ENCODE results near the gene AMACR. TPM values are rescaled to one million over a fixed set of nuclear protein-coding genes. Genes with fewer than 3 reads are reported as not detected.
"Not testable (repeated sequence)": the region's sequence is repeated elsewhere in the genome, so short reads cannot be mapped to it uniquely, and the experiment has no call there.

AMACR gene
- total RNA-seq, 1 donor from 2014 or later, result 33.6 TPM

DNA sequence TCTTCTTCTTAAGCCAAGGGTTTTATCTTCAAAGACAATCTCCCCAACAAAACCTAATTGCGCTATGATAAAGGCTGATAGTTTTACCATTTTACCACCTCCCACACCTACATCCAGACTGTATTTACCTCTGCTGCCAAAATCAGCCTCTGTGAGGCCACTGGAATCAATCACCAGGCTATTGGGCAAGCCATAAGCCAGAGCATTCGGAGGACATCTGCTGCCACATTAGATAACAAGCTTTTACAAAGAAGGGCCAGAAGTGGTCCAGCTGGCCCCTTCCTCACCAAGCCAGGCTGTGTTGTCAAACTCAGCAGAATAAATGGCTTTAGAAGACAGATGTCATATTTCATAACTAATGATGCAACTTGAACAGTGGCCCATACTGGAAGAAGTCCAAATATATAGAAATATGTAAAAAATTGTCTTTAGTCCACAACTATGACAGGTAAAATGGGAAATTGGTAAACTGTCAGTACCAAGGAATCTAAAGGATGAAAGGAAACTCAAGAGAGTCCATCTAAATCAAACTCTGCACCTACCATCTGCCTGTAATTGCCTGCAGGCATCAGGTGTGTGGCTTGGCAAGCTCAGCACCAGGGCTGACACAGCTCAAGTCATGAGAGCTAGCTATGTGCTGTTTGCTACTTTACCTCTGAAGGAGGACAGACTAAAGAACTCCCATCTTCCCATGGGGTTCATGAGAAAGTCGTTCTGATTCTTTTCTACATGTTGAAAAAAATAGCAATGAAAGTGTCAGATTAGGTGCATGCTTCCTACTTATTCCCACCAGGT lies 39.4 kb downstream of the AMACR start:
- no peak for DNase-seq (ENCODE audit: low read depth)

DNA sequence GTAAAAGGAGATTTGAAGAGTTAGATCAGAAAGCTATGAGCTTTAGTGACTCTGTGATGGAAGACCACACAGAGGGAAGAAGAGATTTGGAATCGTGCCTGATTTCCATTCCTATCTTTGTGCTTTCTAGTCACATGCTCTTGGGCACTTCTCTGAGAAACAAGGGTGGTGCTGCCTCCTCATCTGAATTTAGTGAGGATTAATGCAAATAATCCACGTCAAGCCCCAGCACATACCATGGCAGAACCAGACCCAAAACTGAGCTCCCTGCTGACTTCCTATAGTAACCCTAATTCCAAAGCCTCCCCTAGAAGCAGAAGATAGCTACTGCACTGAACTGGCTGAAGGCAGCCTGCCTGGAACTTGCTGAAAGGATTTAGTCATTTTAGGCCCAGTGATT lies 41.0 kb downstream of the AMACR start:
- DNase-seq (ENCODE audit: low read depth), result no peak

DNA sequence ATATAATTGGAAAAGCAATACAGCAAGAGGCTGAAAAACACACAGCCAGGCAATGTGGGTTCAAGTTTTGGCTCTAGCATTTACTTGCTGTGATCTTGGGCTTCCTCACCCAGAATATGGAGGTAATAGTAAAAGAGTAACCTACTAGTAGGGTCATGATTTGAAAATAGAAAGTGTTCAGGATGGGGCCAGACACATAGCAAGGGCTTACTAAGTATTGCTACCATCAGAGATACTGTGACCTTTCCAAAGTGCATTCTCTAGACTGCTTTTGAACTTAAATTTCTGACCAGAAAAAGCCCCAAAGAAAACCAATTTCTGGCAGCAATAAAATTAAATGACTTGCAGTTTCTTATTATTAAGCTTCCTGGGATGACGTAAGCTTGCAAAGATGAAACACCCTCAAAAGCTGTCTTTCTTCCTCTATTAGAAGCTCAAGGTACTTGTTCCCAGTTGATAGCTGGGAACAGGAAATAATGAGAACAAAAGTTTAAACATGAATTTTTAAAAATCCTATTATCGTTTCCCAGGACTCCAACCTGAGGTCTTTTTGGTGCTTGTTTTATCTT lies 43.6 kb downstream of the AMACR start:
- no peak for DNase-seq (ENCODE audit: low read depth)

DNA sequence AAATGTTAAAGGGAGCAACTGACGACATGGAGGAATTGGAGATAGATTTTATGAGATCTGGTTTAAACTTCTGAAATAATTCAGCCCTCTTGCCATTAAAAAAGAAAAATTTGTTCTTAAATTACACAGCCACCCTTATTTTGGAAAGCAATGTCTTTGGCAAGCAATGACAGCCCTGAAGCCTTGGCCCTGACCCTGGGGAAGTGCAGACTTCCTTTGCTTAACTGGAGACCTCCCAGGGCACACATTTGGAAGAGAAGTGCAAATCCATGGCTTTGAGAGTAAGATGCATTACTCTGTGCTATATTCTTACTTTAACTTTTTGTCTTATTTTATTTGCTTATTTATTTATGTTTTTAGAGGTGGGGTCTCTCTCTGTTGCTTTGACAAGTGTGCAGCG lies 49.7 kb downstream of the AMACR start:
- no peak for DNase-seq (ENCODE audit: low read depth)

DNA sequence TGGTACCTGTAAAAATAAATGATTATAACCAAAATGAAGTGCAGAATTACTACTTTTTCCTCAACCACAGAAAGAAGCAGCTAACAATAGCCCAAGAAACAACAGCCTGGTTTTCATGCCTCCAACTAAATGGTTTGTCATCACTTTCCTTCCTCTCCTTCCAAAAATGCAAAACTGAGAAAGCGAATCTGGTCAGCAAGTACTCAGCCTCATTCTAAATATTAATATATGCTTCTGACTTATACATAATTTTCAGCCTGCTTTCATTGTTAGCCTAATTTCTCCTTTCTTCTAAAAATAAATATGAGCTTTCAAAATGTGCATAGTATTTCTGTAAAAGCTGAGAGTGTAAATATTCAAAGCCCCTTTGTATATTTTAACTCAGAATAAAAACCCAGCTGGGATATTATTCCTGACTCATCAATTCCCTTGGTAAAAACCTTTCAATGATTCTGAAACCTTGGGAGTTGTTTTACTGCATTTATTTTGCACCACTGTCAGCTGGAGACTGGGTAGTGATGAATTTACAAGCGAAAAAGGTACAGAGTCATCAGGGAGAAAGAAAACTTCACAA lies 50.2 kb downstream of the AMACR start:
- no peak for DNase-seq (ENCODE audit: low read depth)

DNA sequence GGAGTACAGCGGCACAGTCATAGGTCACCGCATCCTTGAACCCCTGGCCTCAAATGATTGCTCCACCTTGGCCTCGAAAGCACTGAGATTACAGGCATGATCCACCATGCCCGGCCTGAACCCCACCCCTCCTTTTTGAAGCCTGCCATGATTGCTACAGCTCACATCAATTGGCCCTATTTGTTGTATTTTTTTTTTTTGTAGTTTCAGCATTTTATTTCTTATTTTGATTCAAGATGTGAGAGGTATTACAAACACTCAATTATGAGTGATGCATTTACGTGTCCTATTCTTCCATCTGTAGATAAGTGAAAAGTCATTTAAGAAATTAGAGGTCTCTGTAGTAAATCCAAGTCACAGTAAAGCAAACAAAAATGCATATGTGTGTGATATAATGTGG lies 55.7 kb downstream of the AMACR start:
- DNase-seq (ENCODE audit: low read depth), result not testable (repeated sequence)

DNA sequence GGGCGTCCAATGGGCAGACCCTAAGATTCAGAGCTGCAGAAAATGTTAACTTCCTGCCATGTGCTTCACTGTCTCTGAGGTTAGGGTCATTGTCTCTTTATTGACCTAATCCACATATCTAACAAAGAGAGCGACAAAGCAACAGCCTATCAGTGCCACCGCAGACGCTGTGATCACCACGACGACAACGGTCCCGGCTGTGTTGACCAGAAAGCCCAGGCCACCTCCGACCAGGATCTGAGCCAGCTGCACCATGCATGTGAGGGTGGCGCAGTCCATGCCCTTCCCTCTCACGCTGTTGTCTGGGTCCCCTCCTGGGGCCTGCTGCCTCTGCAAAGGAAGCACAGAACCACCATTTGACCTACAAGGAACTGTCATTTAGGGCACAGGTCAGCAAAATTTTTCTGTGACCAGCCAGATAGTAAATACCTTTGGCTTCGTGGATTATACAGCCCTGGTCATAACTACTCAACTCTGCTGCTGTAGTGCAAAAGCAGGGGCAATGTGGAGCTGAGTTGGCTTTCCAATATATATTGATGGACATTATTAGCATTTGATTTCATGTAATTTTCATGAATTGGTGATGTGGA lies 63.2 kb downstream of the AMACR start:
- no peak for DNase-seq (ENCODE audit: low read depth)

DNA sequence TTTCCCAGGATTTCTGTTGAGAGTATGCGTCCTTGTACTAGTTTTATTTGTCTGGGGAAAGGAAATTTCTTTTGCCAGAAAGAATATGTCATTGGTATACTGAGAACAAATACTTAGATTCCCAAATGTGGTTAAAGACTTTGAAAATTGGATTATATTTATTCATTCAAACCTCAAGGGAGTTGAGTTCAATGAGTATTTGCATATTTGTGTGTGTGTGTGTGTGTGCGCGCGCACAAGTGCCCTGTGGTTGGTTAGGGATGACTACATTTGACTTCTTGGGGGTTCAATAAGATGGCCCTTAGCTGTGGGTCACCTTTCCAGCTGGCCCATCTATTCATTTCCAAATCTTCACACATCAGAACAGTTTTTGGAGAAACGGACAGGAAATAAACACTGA lies 66.8 kb downstream of the AMACR start:
- no peak for DNase-seq (ENCODE audit: low read depth)

DNA sequence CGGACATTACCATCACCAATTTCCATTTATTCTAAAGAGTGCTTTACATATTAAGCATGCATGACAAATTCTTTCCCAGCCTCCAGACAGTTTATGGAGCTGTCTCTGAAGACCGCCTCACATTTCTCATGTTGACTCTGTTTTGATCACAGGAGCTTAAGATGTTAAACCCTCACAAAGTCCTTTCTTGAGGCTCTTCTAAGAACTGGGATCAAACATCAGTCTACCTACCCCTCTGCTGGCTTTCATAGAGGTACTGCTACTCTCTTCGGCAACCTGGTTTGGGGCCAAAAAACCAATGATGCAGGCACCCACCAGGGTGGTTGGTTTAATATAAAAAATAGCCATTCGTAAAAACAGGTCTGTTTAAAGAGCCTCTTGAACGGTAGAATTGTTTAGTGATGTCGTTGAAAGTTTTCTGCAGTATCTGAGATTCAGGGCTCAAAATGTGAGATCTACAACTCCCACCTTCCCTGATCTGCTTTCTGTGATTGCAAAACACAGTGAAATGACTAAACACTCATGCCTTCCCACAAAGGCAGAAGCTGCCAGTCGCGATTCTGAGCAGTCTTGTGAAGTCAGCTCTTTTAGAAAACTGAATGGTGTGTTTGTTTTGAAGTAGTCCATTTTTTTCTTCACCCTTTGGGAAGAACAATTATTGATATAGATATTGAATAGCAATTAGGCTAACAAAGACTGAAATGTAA lies 68.1 kb downstream of the AMACR start:
- peak; percentile 45 for DNase-seq (ENCODE audit: low read depth)

DNA sequence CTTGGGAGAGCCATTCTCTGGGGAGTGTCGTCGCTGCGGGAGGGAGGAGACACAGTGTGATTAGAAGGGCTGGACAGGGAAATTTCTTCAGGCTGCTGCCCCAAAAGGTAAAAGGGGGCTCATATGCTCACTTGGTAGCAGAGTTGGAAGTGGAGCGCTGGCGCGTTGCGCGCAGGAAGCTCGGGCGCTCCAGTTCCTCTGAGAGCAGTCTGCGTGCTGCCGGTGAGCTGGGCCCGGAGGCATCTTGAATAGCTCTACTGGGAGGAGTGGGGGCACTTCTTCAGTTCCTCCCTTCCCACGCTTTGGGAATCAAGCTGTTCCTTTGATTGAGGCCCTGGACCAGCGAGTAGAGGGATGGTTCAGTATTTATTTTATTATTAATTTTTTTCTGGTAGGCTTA lies 69.0 kb downstream of the AMACR start:
- no peak for DNase-seq (ENCODE audit: low read depth)

DNA sequence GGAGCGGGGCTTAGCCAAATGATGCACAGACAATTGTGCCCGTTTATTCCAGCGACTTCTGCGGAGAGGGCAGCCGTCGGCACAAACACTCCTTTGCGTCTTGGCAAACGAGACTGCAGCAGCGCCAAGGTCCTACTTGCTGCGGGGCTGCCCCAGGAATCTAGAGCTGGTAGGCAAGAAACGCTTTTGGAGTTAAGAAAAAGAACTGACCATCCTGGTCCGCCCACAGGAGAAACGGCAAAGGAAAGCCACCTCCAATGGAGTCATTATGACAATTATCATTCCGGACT lies 69.4 kb downstream of the AMACR start:
- no peak for DNase-seq (ENCODE audit: low read depth)

DNA sequence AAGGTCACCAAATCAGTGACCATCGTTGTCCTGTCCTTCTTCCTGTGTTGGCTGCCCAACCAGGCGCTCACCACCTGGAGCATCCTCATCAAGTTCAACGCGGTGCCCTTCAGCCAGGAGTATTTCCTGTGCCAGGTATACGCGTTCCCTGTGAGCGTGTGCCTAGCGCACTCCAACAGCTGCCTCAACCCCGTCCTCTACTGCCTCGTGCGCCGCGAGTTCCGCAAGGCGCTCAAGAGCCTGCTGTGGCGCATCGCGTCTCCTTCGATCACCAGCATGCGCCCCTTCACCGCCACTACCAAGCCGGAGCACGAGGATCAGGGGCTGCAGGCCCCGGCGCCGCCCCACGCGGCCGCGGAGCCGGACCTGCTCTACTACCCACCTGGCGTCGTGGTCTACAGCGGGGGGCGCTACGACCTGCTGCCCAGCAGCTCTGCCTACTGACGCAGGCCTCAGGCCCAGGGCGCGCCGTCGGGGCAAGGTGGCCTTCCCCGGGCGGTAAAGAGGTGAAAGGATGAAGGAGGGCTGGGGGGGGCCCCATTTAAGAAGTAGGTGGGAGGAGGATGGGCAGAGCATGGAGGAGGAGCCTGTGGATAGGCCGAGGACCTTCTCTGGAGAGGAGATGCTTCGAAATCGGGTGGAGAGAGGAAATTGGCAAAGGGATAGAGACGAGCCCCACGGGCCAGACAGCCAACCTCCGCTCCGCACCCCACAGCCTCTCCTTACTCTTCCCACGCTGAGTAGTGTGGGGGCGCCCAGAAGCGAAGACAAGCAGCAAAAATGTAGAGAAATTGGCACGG lies 69.9 kb downstream of the AMACR start:
- DNase-seq (ENCODE audit: low read depth), result no peak

DNA sequence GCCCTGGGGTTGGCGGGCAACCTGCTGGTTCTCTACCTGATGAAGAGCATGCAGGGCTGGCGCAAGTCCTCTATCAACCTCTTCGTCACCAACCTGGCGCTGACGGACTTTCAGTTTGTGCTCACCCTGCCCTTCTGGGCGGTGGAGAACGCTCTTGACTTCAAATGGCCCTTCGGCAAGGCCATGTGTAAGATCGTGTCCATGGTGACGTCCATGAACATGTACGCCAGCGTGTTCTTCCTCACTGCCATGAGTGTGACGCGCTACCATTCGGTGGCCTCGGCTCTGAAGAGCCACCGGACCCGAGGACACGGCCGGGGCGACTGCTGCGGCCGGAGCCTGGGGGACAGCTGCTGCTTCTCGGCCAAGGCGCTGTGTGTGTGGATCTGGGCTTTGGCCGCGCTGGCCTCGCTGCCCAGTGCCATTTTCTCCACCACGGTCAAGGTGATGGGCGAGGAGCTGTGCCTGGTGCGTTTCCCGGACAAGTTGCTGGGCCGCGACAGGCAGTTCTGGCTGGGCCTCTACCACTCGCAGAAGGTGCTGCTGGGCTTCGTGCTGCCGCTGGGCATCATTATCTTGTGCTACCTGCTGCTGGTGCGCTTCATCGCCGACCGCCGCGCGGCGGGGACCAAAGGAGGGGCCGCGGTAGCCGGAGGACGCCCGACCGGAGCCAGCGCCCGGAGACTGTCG lies 70.7 kb downstream of the AMACR start:
- no peak for DNase-seq (ENCODE audit: low read depth)

DNA sequence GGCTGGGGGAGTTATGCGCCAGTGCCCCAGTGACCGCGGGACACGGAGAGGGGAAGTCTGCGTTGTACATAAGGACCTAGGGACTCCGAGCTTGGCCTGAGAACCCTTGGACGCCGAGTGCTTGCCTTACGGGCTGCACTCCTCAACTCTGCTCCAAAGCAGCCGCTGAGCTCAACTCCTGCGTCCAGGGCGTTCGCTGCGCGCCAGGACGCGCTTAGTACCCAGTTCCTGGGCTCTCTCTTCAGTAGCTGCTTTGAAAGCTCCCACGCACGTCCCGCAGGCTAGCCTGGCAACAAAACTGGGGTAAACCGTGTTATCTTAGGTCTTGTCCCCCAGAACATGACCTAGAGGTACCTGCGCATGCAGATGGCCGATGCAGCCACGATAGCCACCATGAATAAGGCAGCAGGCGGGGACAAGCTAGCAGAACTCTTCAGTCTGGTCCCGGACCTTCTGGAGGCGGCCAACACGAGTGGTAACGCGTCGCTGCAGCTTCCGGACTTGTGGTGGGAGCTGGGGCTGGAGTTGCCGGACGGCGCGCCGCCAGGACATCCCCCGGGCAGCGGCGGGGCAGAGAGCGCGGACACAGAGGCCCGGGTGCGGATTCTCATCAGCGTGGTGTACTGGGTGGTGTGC lies 71.4 kb downstream of the AMACR start, which contains the start of gene RXFP3:
Gene RXFP3 (plus strand): TSS at position 6 of the 636 bp plus-strand sequence. CDS start 355 bp downstream, at position 361.
- DNase-seq (ENCODE audit: low read depth), result peak; percentile 3

Other genes with a start within 250 kb of the AMACR start
- 2.3 and 6.3 TPM in 2 replicates for gene ADAMTS12, start 116.1 kb downstream of the AMACR start, total RNA-seq
- gene RXFP3, start 71.7 kb downstream of the AMACR start, total RNA-seq, result 0.17 TPM in 1 of 2 replicates, not detected in the other
- not detected in 2 replicates for gene SLC45A2, start 23.4 kb downstream of the AMACR start, total RNA-seq
- 3.1 TPM in 1 of 2 replicates, not detected in the other for gene C1QTNF3, start 35.2 kb upstream of the AMACR start, total RNA-seq